SJCRH30 (cell line): ENCODE results near the gene TCFL5. TPM values are rescaled to one million over a fixed set of nuclear protein-coding genes. Genes with fewer than 3 reads are reported as not detected.

ENCODE experiments used
- DNase-seq, 2 experiments: peaks; one replicate each; pipeline ENCODE4 v3.0.0-alpha.2; 2015 to 2020
- H3K27ac ChIP-seq: fragments of 250-450 bp; sonication (Bioruptor Pico); 2 replicates; pipeline ENCODE4 v1.5.1; 2020; ENCODE audit warnings: mild to moderate bottlenecking, moderate library complexity
- H3K27me3 ChIP-seq: fragments of 250-450 bp; sonication (Bioruptor Pico); 2 replicates; pipeline ENCODE4 v1.5.1; 2020; ENCODE audit warnings: mild to moderate bottlenecking, moderate library complexity
- H3K36me3 ChIP-seq: fragments of 250-450 bp; sonication (Bioruptor Pico); 2 replicates; pipeline ENCODE4 v1.5.1; 2020; ENCODE audit warnings: mild to moderate bottlenecking, moderate library complexity
- H3K4me1 ChIP-seq: fragments of 250-450 bp; sonication (Bioruptor Pico); 2 replicates; pipeline ENCODE4 v1.5.1; 2020; ENCODE audit warnings: mild to moderate bottlenecking, moderate library complexity
- H3K4me3 ChIP-seq: fragments of 250-450 bp; sonication (Bioruptor Pico); 2 replicates; pipeline ENCODE4 v1.5.1; 2020; ENCODE audit warnings: mild to moderate bottlenecking, moderate library complexity
- H3K9me3 ChIP-seq: fragments of 250-450 bp; sonication (Bioruptor Pico); replicated peaks from 2 replicates; pipeline ENCODE4 v1.5.1; 2020; ENCODE audit warnings: mild to moderate bottlenecking, moderate library complexity
- total RNA-seq: library from RNA; depleted of rRNA; stranded (reverse); fragments of >200 nt; shearing (Covaris generic); gene quantifications from 2 replicates; pipeline ENCODE4 v1.2.3, GENCODE V29; 2014

TCFL5 gene
- total RNA-seq, 1 experiment from 2014 or later: 21.2 TPM

DNA sequence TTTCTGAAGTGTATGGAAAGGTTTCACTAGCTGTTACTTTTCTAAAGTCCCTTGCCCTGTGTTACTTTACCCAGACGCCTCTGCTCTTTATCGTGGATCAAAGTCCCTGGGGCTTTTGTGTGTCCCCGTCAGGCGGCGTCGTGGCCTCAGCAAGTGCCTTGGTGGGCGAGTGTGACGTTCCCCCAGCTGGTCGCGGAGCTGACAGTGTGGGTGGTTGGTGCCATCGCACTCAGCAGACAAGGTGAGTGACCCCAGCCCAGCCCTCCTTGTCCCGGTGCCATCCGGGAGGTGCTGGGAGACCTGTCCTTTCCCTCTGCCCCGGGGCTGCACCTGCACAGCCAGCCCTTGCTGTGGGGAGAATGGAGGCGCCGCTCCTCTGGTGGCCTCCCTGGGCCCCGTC is 27.3 kb upstream of the TCFL5 start:
- Histone ChIP-seq H3K27me3 (no peaks in the 10 kb centered on the region), H3K9me3 (no peaks in the 10 kb centered on the region), H3K4me1 (peaks cover 37% of the 10 kb centered on the region), H3K4me3 (no peak overlapping the region), H3K27ac (no peak overlapping the region), H3K36me3 (peaks cover 61% of the 10 kb centered on the region)
- no peak for DNase-seq

DNA sequence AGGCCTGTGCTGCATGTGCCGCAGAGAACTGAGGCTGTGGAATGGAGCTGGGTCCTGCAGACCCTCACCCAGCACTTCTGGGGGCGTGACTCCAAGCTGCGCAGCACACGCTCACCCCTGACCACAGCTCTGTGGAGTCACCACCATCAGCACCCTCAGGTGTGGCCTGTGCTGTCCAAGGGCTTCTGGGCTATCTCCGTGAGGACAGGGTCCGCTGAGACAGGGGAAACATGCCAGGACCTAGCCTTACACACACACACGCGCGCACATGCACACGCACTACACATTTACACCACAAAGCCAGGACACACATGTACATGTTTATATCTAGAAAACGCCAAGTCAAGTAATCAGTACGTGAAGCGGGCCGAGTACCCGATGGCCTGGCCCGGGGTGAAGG is 26.8 kb upstream of the TCFL5 start:
- Histone ChIP-seq H3K27me3 (no peaks in the 10 kb centered on the region), H3K4me1 (peaks cover 37% of the 10 kb centered on the region), H3K9me3 (no peaks in the 10 kb centered on the region), H3K36me3 (peaks cover 56% of the 10 kb centered on the region), H3K27ac (no peak overlapping the region), H3K4me3 (no peak overlapping the region)
- no peak for DNase-seq

DNA sequence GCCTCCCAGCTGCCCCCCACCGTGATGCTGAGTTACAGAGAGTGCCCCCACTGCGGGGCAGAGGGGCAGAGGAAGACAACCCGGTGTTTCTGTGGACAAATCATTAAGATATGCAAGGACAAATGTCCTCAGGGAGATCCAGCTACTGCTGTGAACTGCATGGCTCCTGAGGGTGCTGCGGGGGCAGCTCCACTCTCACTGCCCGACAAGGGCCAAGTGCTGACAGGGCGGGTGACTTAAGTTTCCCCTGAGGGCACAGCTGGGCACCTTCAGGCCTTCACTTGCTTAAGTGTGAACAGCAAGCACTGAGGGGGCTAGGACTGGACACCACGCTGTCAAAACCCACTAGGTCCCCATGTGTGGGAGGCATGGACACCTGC is 26.2 kb upstream of the TCFL5 start:
- Histone ChIP-seq H3K27ac (no peak overlapping the region), H3K4me1 (peaks cover 37% of the 10 kb centered on the region), H3K9me3 (no peaks in the 10 kb centered on the region), H3K27me3 (no peaks in the 10 kb centered on the region), H3K36me3 (peaks cover 51% of the 10 kb centered on the region), H3K4me3 (no peak overlapping the region)
- no peak for DNase-seq

DNA sequence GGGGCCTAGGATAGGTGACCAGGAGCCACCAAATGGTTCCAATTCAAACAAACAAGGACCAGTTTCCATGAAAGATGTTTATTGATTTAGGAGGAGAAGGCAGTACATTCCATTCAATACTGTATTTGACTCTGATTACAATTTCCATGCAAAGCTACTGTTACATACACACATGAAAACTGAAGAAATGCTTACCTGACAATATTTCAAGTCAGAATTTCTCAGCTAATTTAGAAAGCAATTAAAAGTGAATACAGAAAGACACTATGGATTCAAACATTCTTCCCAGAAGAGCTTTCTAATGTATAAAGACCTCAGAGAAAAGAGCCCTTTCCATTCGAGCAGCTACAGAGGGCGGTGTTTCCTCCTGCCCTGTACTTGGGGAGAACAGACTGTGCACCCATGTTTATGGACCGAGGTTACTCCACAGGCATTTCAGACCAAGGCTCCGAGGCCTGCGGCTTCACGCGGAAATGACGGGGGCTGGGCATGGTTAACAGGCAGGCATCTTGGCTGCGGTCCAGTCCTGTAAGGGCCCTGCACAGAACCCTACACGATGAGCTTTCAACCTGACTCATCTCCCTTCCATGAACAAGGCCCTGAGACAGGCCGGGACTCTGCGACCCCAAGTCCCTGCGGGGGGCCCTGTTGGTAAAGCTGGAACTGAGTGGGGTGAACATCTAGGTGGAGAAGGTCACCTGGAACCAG is 25.7 kb upstream of the TCFL5 start:
- peaks cover 45% of the 10 kb centered on the region for H3K36me3 ChIP-seq
- H3K27me3 ChIP-seq: no peaks in the 10 kb centered on the region
- H3K9me3 ChIP-seq: no peaks in the 10 kb centered on the region
- H3K27ac ChIP-seq: no peak overlapping the region
- DNase-seq: peak; percentile 87 to 89
- H3K4me1 ChIP-seq: peaks cover 37% of the 10 kb centered on the region
- H3K4me3 ChIP-seq: no peak overlapping the region

DNA sequence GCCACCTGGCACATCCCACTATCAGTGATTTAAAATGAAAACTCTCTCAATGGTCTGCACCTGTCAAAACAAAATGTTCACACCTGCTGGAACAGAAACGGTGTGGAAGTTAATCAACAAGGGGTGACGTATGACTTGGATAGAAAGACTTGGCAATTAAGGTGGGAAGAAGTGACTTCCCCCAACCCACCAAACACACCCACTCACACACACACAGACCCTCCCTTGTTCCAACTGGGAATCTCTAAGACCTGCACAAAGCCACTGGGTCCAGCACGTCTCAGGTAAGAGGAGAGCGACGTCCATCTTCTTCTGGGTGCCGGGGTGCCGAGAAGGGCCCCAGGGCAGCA is 25.1 kb upstream of the TCFL5 start:
- no peak overlapping the region for H3K4me3 ChIP-seq
- peaks cover 31% of the 10 kb centered on the region for H3K4me1 ChIP-seq
- H3K9me3 ChIP-seq: no peaks in the 10 kb centered on the region
- peaks cover 39% of the 10 kb centered on the region for H3K36me3 ChIP-seq
- H3K27me3 ChIP-seq: no peaks in the 10 kb centered on the region
- DNase-seq: no peak
- no peak overlapping the region for H3K27ac ChIP-seq

DNA sequence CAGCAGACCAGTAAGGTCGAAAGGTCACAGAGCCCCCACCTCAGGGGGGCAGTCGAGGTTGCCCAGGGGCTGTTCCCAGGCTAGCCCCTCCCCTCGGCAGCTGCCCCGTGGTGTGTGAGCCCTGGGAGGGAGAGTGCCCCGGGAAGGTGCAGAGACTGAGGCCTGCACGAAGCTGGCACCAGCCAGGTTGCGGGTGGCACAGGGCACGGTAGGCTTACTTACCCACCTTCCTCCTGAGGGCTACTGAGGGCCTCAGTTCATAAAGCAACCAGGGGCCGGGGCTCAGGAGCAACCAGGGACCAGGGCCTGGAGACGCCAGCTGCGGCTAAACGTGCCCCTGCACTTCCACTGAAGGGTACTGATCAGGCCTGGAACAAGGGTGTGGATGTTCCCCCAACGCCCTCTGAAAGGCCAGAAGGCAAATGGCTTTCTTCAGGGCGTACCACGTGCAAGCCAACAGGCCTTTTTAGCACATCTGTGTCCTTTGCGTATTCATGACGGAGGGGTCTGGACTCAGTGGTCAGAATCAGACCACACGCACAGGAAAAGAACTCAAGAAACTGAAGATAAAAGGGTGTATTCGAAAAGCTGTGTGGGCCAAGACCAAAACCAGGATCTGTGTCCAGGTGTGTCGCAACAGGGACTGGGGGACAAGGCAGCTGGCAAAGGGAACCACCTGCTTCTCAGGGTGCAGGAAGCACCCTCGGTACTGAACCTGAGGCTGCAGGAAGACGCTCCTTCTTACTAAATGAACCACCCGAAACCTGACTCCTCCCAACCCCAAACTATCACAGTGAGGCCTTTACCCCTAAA is 24.5 kb upstream of the TCFL5 start:
- Histone ChIP-seq H3K27me3 (no peaks in the 10 kb centered on the region), H3K4me1 (peaks cover 25% of the 10 kb centered on the region), H3K9me3 (no peaks in the 10 kb centered on the region), H3K4me3 (no peak overlapping the region), H3K27ac (no peak overlapping the region), H3K36me3 (peaks cover 36% of the 10 kb centered on the region)
- DNase-seq: no peak

DNA sequence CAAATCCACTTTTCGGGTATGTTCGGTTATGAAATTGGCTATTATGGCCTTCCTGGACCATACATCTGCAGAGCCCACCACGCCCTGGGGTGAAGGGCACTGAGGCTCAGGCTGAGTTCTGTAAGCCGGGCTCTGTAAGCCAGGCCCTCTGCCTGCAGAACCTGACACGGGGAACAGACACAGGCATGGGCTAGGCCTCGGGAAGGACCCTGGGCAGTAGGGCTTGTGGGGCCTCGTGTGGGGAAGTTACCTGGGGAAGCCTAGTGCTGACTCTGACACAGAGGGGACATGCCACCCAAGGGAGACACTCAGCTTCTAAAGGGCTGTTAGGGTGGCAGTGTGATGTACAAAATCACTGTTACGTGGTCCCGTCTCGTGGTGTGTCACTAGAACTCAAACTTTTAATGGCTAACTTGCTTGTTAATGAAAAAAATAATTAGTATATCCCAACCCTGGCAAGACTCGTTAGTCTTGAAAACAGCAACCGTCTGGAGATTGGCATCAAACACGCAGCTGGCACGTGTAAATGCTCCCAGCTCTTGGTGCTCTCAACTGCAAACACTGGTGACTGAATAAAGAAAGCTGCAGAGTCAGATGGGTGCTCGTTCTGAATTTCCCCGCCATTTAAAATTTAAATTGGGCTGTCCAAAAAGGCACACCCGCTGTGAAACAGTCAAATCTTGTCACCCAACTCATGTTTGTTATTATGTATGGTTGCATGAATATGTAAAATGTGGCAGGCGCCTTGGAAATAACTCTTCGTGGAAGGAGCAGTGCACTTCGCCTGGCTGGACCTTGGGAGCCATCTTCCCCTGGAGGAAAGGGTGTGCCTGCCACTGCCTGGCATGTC is 23.6 kb upstream of the TCFL5 start:
- H3K27ac ChIP-seq: no peak overlapping the region

DNA sequence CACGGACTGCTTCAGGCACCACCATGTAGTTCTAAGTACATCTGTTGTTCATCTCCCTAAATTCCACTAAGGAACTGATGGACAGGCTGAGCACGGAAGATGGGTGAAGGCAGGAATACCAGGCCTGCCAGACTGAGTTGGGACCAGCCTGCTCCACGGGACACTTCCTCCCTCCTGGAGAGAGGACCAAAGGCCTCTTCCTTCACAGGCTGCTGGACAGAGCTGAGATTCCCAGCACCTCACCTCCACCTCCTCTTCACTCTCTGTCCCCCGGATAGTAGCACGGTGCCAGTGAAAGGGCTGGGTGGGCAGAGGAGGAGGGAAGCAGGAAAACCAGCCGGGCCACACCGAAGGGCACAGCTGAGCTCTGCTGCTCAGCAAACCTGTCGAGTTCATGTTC is 22.9 kb upstream of the TCFL5 start:
- peaks cover 13% of the 10 kb centered on the region for H3K4me1 ChIP-seq
- no peaks in the 10 kb centered on the region for H3K27me3 ChIP-seq
- peaks cover 22% of the 10 kb centered on the region for H3K36me3 ChIP-seq
- no peak overlapping the region for H3K27ac ChIP-seq
- no peaks in the 10 kb centered on the region for H3K9me3 ChIP-seq
- H3K4me3 ChIP-seq: no peak overlapping the region
- DNase-seq: no peak

More for the DNA sequence above, 23.6 kb upstream of the TCFL5 start:
- H3K4me3 ChIP-seq: no peak overlapping the region
- H3K36me3 ChIP-seq: peaks cover 29% of the 10 kb centered on the region
- H3K9me3 ChIP-seq: no peaks in the 10 kb centered on the region
- no peak for DNase-seq
- peaks cover 17% of the 10 kb centered on the region for H3K4me1 ChIP-seq
- H3K27me3 ChIP-seq: no peaks in the 10 kb centered on the region

DNA sequence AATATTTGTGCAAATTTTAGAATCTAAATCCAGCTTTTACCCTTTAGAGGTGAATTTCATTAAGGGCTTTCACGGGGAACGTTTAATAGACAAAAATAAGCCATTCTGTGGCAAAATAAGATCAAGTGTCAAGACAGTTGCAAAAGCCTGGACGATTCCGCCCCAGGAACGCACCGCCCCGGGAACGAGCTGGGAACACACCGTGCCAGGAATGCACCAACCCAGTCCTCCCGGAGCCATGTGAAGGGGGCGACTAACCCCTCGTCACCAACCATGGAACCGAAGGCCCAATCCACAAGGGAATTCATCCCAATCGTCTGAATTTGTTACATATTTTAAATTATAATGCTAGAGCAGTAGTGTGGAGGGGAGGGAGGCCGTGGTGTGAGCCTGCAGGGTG is 20.8 kb upstream of the TCFL5 start:
- Histone ChIP-seq H3K27ac (no peak overlapping the region), H3K9me3 (no peaks in the 10 kb centered on the region), H3K4me1 (peaks cover 7% of the 10 kb centered on the region), H3K4me3 (no peak overlapping the region), H3K36me3 (peaks cover 4% of the 10 kb centered on the region; the same call in 1 of the 2 replicates), H3K27me3 (no peaks in the 10 kb centered on the region)
- no peak for DNase-seq

DNA sequence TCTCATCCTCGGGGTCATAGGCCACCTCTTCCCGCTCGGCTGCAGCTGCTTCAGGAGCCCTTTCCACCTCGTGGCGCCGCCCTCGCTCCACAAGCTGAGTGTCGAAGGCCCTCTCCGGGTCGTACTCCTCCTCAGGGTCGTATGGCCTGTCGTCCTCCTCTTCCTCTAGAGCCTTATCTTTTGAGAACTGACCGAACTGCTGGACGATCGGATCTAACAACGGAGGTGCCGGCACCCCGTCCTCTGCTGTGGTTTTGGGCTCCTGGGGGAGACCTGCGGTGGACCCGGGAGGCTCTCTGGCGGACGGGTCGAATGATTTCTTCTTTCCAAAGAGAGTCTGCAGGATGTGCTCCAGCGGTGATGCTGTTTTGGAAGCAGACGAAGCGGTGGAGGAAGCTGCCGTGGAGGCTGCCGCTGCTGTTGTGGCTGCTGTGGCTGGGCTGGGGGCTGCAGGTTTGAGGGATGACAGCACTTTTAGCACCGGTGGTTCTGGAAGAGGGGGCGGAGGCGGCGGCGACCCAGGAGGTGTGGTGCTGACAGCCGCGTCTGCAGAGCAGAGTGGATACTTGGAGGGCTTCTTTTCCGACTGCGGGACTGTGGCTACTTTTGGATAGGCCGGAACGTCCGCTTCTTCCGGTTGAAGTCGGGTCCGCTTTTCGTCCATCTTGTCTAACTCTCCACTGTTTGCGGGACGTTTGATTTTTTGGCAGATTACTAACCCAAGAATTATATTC is 20.2 kb upstream of the TCFL5 start:
- peaks cover under 1% of the 10 kb centered on the region for H3K4me1 ChIP-seq
- DNase-seq: no peak
- H3K27ac ChIP-seq: no peak overlapping the region
- no peak overlapping the region for H3K4me3 ChIP-seq
- no peaks in the 10 kb centered on the region for H3K9me3 ChIP-seq
- H3K27me3 ChIP-seq: no peaks in the 10 kb centered on the region
- peaks cover 4% of the 10 kb centered on the region; the same call in 1 of the 2 replicates for H3K36me3 ChIP-seq

DNA sequence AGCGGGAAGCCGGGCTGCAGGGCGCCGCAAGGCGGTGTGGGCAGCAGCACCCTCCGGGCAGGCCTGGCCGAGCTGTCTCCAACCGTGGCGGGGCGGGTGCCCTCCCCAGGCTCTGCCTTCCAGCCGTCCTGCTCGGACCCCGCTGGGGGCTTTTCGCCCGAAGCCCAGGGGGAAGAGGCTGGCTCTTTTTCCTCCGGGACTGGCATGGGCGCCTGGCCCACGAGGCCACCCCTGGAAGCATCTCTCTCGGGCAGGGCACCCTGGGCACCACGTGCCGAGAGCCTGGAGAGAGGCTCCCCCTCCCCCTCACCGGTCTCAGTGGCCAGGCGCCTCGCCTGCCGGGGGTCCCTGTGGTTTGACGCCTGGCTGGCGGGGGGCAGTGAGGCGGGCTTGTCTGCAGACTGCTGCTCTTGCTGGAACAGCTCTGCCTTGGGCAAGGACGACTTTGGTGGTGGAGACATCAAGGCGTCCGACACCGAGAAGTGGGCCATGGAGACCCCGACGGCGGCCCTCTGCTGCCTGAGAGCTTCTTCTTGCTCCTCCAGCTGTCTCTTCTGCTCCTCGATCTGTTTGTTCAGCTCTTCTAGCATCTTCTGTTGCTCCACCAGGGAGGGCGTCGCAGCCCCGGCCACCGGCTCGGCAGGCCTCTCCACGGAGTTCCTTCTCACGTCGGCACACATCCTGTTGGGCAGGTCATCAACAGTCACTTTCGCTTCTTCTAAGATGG is 19.5 kb upstream of the TCFL5 start:
- H3K4me1 ChIP-seq: no peaks in the 10 kb centered on the region
- no peak overlapping the region for H3K27ac ChIP-seq
- H3K27me3 ChIP-seq: no peaks in the 10 kb centered on the region
- no peak overlapping the region for H3K4me3 ChIP-seq
- H3K9me3 ChIP-seq: no peaks in the 10 kb centered on the region
- no peaks in the 10 kb centered on the region for H3K36me3 ChIP-seq
- no peak for DNase-seq

DNA sequence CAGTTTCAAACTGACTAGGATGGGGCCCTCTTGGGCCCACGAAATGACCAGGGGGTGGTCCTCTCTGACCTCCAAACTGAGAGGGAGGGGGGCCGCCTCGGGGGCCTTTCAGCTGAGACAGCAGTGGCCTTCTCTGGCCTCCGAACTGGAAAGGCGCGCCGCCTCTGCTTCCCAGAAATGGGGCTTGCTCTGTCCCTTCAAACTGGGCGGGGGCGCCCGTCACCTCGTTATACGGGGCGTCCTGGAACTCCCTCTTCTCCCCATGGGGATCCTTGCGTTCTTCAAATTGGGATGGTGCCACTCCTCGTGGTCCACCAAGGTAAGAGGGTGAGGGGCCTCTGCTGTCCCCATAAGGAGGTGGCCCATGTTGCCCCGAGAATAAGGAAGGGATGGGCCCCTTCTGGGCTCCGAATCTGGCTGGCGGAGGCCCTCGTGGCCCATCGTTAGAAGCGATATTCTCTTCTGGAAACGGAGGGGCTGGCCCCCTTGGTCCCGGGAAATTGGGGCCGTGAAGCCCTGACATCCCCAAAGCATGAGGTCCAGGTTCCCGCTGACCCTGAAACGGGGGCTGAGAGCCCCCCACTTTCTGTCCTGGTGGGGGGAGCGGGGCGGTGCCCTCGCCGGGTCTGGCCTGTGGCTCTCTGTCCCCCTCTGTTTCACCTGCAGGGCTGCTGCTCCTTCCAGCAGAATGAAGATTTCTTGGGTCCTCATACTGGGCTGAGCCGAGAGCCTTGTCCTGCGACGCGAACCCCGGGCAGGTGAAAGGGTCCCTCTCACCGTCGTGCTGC is 18.7 kb upstream of the TCFL5 start:
- H3K27ac ChIP-seq: no peak overlapping the region
- H3K4me1 ChIP-seq: no peaks in the 10 kb centered on the region
- DNase-seq: no peak
- no peak overlapping the region for H3K4me3 ChIP-seq
- H3K27me3 ChIP-seq: no peaks in the 10 kb centered on the region
- no peaks in the 10 kb centered on the region for H3K9me3 ChIP-seq
- no peaks in the 10 kb centered on the region for H3K36me3 ChIP-seq

DNA sequence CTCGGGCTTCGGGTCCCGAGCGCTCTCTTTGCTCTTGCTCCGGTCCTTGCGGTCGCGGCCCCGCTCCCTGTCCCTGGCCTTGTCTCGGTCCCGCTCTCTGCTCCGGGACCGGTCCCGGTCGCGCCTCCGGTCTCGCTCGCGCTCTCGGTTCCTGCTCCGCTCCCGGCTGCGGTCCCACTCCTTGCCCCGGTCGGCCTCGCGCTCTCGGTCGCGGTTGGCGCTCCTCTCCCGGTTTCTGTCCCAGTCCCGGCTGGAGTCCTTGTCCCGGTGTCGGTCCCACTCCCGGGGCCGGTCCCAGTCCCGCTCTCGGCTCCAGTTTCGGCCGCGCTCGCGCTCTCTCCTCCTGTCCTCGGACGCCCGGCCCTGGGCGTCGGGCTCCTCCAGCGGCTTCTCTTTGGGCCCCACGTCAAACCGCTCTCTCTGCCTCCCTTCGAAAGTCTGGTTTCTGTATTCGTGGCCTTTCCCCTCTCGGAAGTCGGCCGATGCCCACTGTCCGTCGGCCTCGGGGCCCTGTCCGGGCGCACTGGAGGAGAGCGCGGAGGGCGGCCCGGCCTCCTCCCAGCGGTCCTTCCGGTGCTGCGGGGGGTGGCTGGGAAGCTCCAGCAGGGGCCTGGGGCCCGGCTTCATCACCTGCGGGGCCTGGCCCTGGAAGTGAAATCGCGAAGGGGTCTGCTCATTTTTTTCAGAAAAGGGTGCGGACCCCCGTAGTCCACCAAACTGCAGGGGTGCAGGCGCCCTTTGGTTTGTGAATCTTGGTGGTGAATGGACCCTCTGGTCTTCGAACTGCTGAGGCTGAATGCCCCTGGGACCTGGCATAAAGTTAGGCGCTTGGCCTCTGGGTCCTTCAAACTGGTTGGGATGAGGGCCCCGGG is 17.9 kb upstream of the TCFL5 start:
- no peak for DNase-seq
- peaks cover 3% of the 10 kb centered on the region for H3K4me1 ChIP-seq
- no peaks in the 10 kb centered on the region for H3K27me3 ChIP-seq
- H3K27ac ChIP-seq: no peak overlapping the region
- H3K36me3 ChIP-seq: no peaks in the 10 kb centered on the region
- no peak overlapping the region for H3K4me3 ChIP-seq
- H3K9me3 ChIP-seq: no peaks in the 10 kb centered on the region
